HCT116 (cell line): ENCODE results near the gene ARHGEF1. TPM values are rescaled to one million over a fixed set of nuclear protein-coding genes. Genes with fewer than 3 reads are reported as not detected.

ENCODE experiments used
- ATAC-seq: fragments of 200-7000 bp; cut with Tn5 transposase; 2 replicates; pipeline ENCODE4 v1.9.1; 2020; ENCODE audit warnings: mild to moderate bottlenecking, moderate library complexity
- BruUV-seq: library from RNA; stranded (reverse); fragments of 400-500 nt; replicated peaks from 2 replicates; lab custom pipeline; 2021; lab: Mats Ljungman, UMichigan
- CTCF ChIA-PET: fragments of 300-600 bp; sonication (Branson Sonifier 250); formaldehyde crosslinking; loops from one replicate; lab custom pipeline; 2021; ENCODE audit warnings: antibody characterized with exemption; lab: Charles Lee
- POLR2A ChIA-PET: fragments of 300-600, 350-600 bp; sonication (Branson Sonifier 250); formaldehyde crosslinking; loops from one replicate; lab custom pipeline; 2021; ENCODE audit warnings: antibody characterized with exemption; lab: Charles Lee
- RAD21 ChIA-PET, 2 experiments: fragments of 300-600 bp; sonication (Branson Sonifier 250); formaldehyde crosslinking; loops; one replicate each; lab custom pipeline; 2023; ENCODE audit warnings: low total read pairs in 2 of 2; ENCODE audit not compliant: uncharacterized antibody in 2 of 2, unreplicated experiment in 2 of 2, low non-redundant PET in 1 of 2; lab: Charles Lee
- DNase-seq: peaks from one replicate; pipeline ENCODE4 v3.0.0-alpha.2; 2010; ENCODE audit warnings: low read depth, low spot score
- H2AFZ ChIP-seq: fragments of 200-600 bp; shearing (Covaris generic), sonication (generic); 2 replicates; pipeline ENCODE4 v1.6.1; 2017; ENCODE audit warnings: low read depth, mixed run types, mixed read lengths, antibody characterized with exemption, low read length; ENCODE audit not compliant: poor library complexity, severe bottlenecking
- H3K27ac ChIP-seq: 2 replicates; pipeline ENCODE4 v1.5.1; 2012; ENCODE audit warnings: low read depth, low read length
- H3K27me3 ChIP-seq: fragments of 200-600 bp; sonication (generic); 2 replicates; pipeline ENCODE4 v1.6.1; 2016; ENCODE audit warnings: mixed run types, low read length, mixed read lengths; ENCODE audit not compliant: insufficient read depth
- H3K36me3 ChIP-seq, 2 experiments: fragments of 200-500 bp in 1 of 2; fragments of 200-600 bp in 1 of 2; sonication (Bioruptor generic) in 1 of 2; sonication (generic) in 1 of 2; 2 replicates each; pipeline versions ENCODE4 v1.5.1 to v1.6.1; 2014 to 2016; ENCODE audit warnings: low read length in 2 of 2, inconsistent platforms in 1 of 2, mixed read lengths in 1 of 2, mixed run types in 1 of 2; ENCODE audit not compliant: insufficient read depth in 2 of 2, control insufficient read depth in 1 of 2
- H3K4me1 ChIP-seq, 2 experiments: fragments of 200-600 bp in 1 of 2; sonication (generic) in 1 of 2; 2 replicates each; pipeline versions ENCODE4 v1.5.1 to v1.6.1; 2012 to 2017; ENCODE audit warnings: low read length in 2 of 2, inconsistent platforms in 1 of 2, mild to moderate bottlenecking in 1 of 2, mixed read lengths in 1 of 2, mixed run types in 1 of 2, moderate library complexity in 1 of 2; ENCODE audit not compliant: insufficient read depth in 2 of 2, control insufficient read depth in 1 of 2
- H3K4me2 ChIP-seq: fragments of 200-600 bp; sonication (generic); 2 replicates; pipeline ENCODE4 v1.6.1; 2017; ENCODE audit warnings: mixed run types, low read length, mixed read lengths
- H3K4me3 ChIP-seq, 2 experiments: fragments of 200-600 bp in 1 of 2; sonication (generic) in 1 of 2; replicated peaks in 1 of 2; 2 replicates each; pipeline ENCODE4 v1.5.1; 2011 to 2016; ENCODE audit warnings: low read length in 2 of 2, control low read depth in 1 of 2, low read depth in 1 of 2, mild to moderate bottlenecking in 1 of 2, mixed read lengths in 1 of 2, mixed run types in 1 of 2
- H3K79me2 ChIP-seq: fragments of 200-600 bp; sonication (generic); 2 replicates; pipeline ENCODE4 v1.6.1; 2017; ENCODE audit warnings: mild to moderate bottlenecking, mixed run types, low read length, moderate library complexity, mixed read lengths; ENCODE audit not compliant: insufficient read depth
- H3K9ac ChIP-seq: fragments of 200-600 bp; sonication (generic); 2 replicates; pipeline ENCODE4 v1.6.1; 2016; ENCODE audit warnings: low read length, mixed read lengths
- H3K9me2 ChIP-seq: fragments of 200-600 bp; sonication (generic), shearing (Covaris generic); 2 replicates; pipeline ENCODE4 v1.6.1; 2017; ENCODE audit warnings: mixed run types, mild to moderate bottlenecking, moderate library complexity; ENCODE audit not compliant: insufficient read depth
- H3K9me3 ChIP-seq, 2 experiments: fragments of 200-500 bp in 1 of 2; fragments of 200-600 bp in 1 of 2; sonication (Bioruptor generic) in 1 of 2; sonication (generic) in 1 of 2; 2 replicates each; pipeline ENCODE4 v1.6.1; 2014 to 2017; ENCODE audit warnings: low read length in 2 of 2, mixed read lengths in 2 of 2, inconsistent platforms in 1 of 2, low read depth in 1 of 2, mild to moderate bottlenecking in 1 of 2, mixed run types in 1 of 2, moderate library complexity in 1 of 2; ENCODE audit not compliant: control insufficient read depth in 1 of 2, insufficient read depth in 1 of 2
- H4K20me1 ChIP-seq: fragments of 200-600 bp; sonication (generic), shearing (Covaris generic); 2 replicates; pipeline ENCODE4 v1.6.1; 2017; ENCODE audit warnings: mixed run types, mild to moderate bottlenecking, moderate library complexity; ENCODE audit not compliant: insufficient read depth
- CEBPB ChIP-seq: IDR thresholded peaks from 2 replicates; pipeline ENCODE4 v1.6.1; 2012; ENCODE audit warnings: low read depth
- EGR1 ChIP-seq: IDR thresholded peaks from 2 replicates; pipeline ENCODE4 v1.6.1; 2012; ENCODE audit warnings: low read depth
- ELF1 ChIP-seq: IDR thresholded peaks from 2 replicates; pipeline ENCODE4 v1.6.1; 2012; ENCODE audit warnings: low read depth, borderline replicate concordance
- EZH2 ChIP-seq: fragments of 200-600 bp; sonication (generic); IDR thresholded peaks from 2 replicates; pipeline ENCODE4 v1.6.1; 2017; ENCODE audit warnings: antibody characterized with exemption, mixed run types
- FOSL1 ChIP-seq: IDR thresholded peaks from 2 replicates; pipeline ENCODE4 v1.6.1; 2012; ENCODE audit warnings: low read depth
- JUND ChIP-seq: IDR thresholded peaks from 2 replicates; pipeline ENCODE4 v1.6.1; 2012
- POLR2A ChIP-seq: IDR thresholded peaks from 2 replicates; pipeline ENCODE4 v1.7.0; 2011; ENCODE audit warnings: borderline replicate concordance; ENCODE audit not compliant: insufficient read depth, insufficient read length; ENCODE audit errors: extremely low read depth
- POLR2AphosphoS5 ChIP-seq: IDR thresholded peaks from 2 replicates; pipeline ENCODE4 v1.6.1; 2011; ENCODE audit warnings: mild to moderate bottlenecking, low read depth, low read length, moderate library complexity
- RAD21 ChIP-seq: IDR thresholded peaks from 2 replicates; pipeline ENCODE4 v1.6.1; 2012; ENCODE audit warnings: low read depth, mild to moderate bottlenecking
- SRF ChIP-seq: IDR thresholded peaks from 2 replicates; pipeline ENCODE4 v1.6.1; 2012; ENCODE audit warnings: low read depth
- TCF7L2 ChIP-seq: IDR thresholded peaks from 2 replicates; pipeline ENCODE4 v1.7.0; 2011; ENCODE audit warnings: borderline replicate concordance, inconsistent platforms; ENCODE audit not compliant: insufficient read depth, insufficient read length; ENCODE audit errors: extremely low read depth
- YY1 ChIP-seq: IDR thresholded peaks from 2 replicates; pipeline ENCODE4 v1.6.1; 2011; ENCODE audit warnings: low read length, low read depth, moderate library complexity, mild to moderate bottlenecking; ENCODE audit not compliant: insufficient replicate concordance; ENCODE audit errors: extremely low read depth
- ZFX ChIP-seq: fragments of 450-650 bp; IDR thresholded peaks from 2 replicates; pipeline ENCODE4 v1.6.1; 2017
- ZNF274 ChIP-seq: fragments of 200-500 bp; sonication (Bioruptor generic); IDR thresholded peaks from 2 replicates; pipeline ENCODE4 v1.6.1; 2014; ENCODE audit warnings: mild to moderate bottlenecking, low read depth, low read length, inconsistent platforms
- intact Hi-C: fragments of 100-400 bp; cut with micrococcal nuclease; formaldehyde crosslinking; loops from 2 replicates; pipeline ENCODE4 v1.10.0; 2022
- total RNA-seq: library from RNA; stranded (reverse); gene quantifications from one replicate; pipeline ENCODE4 v1.2.1, GENCODE V29; 2021; ENCODE audit not compliant: unreplicated experiment
- TF ChIP-seq, protein P1 (sequence below), 3 experiments: fragments of 200-600 bp in 1 of 3; sonication (generic) in 1 of 3; IDR thresholded peaks in 2 of 3; conservative IDR thresholded peaks in 1 of 3; 2 replicates each; pipeline ENCODE4 v1.5.1; 2012 to 2017; ENCODE audit warnings: low read depth in 2 of 3, low read length in 2 of 3, antibody characterized with exemption in 1 of 3, borderline replicate concordance in 1 of 3, control low read depth in 1 of 3, mild to moderate bottlenecking in 1 of 3, mixed read lengths in 1 of 3, mixed run types in 1 of 3, moderate library complexity in 1 of 3; ENCODE audit not compliant: insufficient read depth in 1 of 3
- TF ChIP-seq, protein P2 (sequence below): IDR thresholded peaks from 2 replicates; pipeline ENCODE4 v1.6.1; 2012; ENCODE audit warnings: low read depth
- TF ChIP-seq, protein P3 (sequence below): IDR thresholded peaks from 2 replicates; pipeline ENCODE4 v1.6.1; 2012
- TF ChIP-seq, protein P4 (sequence below): IDR thresholded peaks from 2 replicates; pipeline ENCODE4 v1.6.1; 2012

Gene ARHGEF1
- total RNA-seq, 1 experiment from 2014 or later: 110 TPM

DNA sequence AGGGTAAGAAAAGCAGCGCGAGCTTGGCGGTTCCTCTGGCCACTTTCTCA, 38.2 kb upstream of the ARHGEF1 start, which contains the start of gene DMRTC2:
Gene DMRTC2, plus strand, starts transcription at position 42 of the 50 bp plus-strand sequence. CDS start 2,387 bp downstream, outside the sequence.
- ChIA-PET RAD21 (no interaction called here), POLR2A (no interaction called here), CTCF (no interaction called here)
- no peaks in the 10 kb centered on the region for H3K4me1 ChIP-seq
- TF ChIP-seq JUND (no peak), YY1 (no peak), EGR1 (no peak), ELF1 (no peak), POLR2A (no peak), EZH2 (no peak), FOSL1 (no peak), RAD21 (no peak), ZNF274 (no peak), SRF (no peak), ZFX (no peak), TCF7L2 (no peak), CEBPB (no peak), POLR2AphosphoS5 (no peak)
- TF ChIP-seq, protein P1, sequence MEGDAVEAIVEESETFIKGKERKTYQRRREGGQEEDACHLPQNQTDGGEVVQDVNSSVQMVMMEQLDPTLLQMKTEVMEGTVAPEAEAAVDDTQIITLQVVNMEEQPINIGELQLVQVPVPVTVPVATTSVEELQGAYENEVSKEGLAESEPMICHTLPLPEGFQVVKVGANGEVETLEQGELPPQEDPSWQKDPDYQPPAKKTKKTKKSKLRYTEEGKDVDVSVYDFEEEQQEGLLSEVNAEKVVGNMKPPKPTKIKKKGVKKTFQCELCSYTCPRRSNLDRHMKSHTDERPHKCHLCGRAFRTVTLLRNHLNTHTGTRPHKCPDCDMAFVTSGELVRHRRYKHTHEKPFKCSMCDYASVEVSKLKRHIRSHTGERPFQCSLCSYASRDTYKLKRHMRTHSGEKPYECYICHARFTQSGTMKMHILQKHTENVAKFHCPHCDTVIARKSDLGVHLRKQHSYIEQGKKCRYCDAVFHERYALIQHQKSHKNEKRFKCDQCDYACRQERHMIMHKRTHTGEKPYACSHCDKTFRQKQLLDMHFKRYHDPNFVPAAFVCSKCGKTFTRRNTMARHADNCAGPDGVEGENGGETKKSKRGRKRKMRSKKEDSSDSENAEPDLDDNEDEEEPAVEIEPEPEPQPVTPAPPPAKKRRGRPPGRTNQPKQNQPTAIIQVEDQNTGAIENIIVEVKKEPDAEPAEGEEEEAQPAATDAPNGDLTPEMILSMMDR (IDR thresholded peaks at IDR 0.05 in 2 of 3, conservative IDR thresholded peaks at IDR 0.05 in 1 of 3; ENCODE audit: borderline replicate concordance in 1 of 3, insufficient read depth in 1 of 3, low read depth in 2 of 3, low read length in 2 of 3): no peak
- TF ChIP-seq, protein P2, sequence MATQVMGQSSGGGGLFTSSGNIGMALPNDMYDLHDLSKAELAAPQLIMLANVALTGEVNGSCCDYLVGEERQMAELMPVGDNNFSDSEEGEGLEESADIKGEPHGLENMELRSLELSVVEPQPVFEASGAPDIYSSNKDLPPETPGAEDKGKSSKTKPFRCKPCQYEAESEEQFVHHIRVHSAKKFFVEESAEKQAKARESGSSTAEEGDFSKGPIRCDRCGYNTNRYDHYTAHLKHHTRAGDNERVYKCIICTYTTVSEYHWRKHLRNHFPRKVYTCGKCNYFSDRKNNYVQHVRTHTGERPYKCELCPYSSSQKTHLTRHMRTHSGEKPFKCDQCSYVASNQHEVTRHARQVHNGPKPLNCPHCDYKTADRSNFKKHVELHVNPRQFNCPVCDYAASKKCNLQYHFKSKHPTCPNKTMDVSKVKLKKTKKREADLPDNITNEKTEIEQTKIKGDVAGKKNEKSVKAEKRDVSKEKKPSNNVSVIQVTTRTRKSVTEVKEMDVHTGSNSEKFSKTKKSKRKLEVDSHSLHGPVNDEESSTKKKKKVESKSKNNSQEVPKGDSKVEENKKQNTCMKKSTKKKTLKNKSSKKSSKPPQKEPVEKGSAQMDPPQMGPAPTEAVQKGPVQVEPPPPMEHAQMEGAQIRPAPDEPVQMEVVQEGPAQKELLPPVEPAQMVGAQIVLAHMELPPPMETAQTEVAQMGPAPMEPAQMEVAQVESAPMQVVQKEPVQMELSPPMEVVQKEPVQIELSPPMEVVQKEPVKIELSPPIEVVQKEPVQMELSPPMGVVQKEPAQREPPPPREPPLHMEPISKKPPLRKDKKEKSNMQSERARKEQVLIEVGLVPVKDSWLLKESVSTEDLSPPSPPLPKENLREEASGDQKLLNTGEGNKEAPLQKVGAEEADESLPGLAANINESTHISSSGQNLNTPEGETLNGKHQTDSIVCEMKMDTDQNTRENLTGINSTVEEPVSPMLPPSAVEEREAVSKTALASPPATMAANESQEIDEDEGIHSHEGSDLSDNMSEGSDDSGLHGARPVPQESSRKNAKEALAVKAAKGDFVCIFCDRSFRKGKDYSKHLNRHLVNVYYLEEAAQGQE: no peak
- TF ChIP-seq, protein P3, sequence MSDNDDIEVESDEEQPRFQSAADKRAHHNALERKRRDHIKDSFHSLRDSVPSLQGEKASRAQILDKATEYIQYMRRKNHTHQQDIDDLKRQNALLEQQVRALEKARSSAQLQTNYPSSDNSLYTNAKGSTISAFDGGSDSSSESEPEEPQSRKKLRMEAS: no peak
- TF ChIP-seq, protein P4, sequence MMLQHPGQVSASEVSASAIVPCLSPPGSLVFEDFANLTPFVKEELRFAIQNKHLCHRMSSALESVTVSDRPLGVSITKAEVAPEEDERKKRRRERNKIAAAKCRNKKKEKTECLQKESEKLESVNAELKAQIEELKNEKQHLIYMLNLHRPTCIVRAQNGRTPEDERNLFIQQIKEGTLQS: no peak
- intact Hi-C loops: no loop called here
- H3K27me3 ChIP-seq: no peaks in the 10 kb centered on the region
- no peak within 1 kb of the TSS for H3K4me2 ChIP-seq
- H3K79me2 ChIP-seq: no peaks in the 10 kb centered on the region
- no peaks in the 10 kb centered on the region for H4K20me1 ChIP-seq
- H3K9ac ChIP-seq: no peak within 1 kb of the TSS
- H2AFZ ChIP-seq: no peak within 1 kb of the TSS
- no TSS peak for BruUV-seq
- no peaks in the 10 kb centered on the region for H3K9me3 ChIP-seq
- H3K36me3 ChIP-seq: no peaks in the 10 kb centered on the region
- H3K9me2 ChIP-seq: no peaks in the 10 kb centered on the region
- no peak within 1 kb of the TSS for H3K27ac ChIP-seq
- H3K4me3 ChIP-seq: no peak within 1 kb of the TSS
- DNase-seq (no peak), ATAC-seq (no peak)
